Lower lobe of right lung (tissue), 2 donors: ENCODE data around the gene MELTF. TPM values are rescaled to one million over a fixed set of nuclear protein-coding genes. Genes with fewer than 3 reads are reported as not detected.

ENCODE experiments used
- ATAC-seq, 2 donors: fragments of 200-7000 bp; cut with Tn5 transposase; one replicate each; pipeline ENCODE4 v1.9.1; 2020 to 2022; ENCODE audit warnings: mild to moderate bottlenecking in 2 of 2, moderate library complexity in 2 of 2
- DNase-seq: peaks from one replicate; pipeline ENCODE4 v3.0.0-alpha.2; 2020
- H3K27ac ChIP-seq: fragments of 200-600 bp; one replicate; pipeline ENCODE4 v1.8.0; 2022
- H3K27me3 ChIP-seq: fragments of 200-600 bp; one replicate; pipeline ENCODE4 v1.8.0; 2022; ENCODE audit warnings: low read depth
- H3K36me3 ChIP-seq: fragments of 200-600 bp; one replicate; pipeline ENCODE4 v1.8.0; 2022; ENCODE audit warnings: mild to moderate bottlenecking
- H3K4me1 ChIP-seq: fragments of 200-600 bp; one replicate; pipeline ENCODE4 v1.8.0; 2022
- H3K4me3 ChIP-seq: fragments of 200-600 bp; one replicate; pipeline ENCODE4 v1.8.0; 2022; ENCODE audit warnings: mild to moderate bottlenecking
- H3K9me3 ChIP-seq: fragments of 200-600 bp; one replicate; pipeline ENCODE4 v1.8.0; 2022
- CTCF ChIP-seq: fragments of 200-600 bp; IDR thresholded peaks from one replicate; pipeline ENCODE4 v1.8.0; 2022; ENCODE audit warnings: antibody characterized with exemption, mild to moderate bottlenecking
- intact Hi-C: fragments of 100-400 bp; cut with DNase I; formaldehyde crosslinking; loops from one replicate; pipeline ENCODE4 v1.11.0; 2022
- total RNA-seq: library from RNA; stranded (reverse); fragmentation: NEBNext Ultra II Directional; extraction: Animal tissue kit (Norgen Biotek cat#: 25700); gene quantifications from one replicate; pipeline ENCODE4 v1.2.1, GENCODE V29; 2021
- donor health status: DM: no; HTN: yes; CAD: no; lungs with severe emphysema.

Gene MELTF
- total RNA-seq, 1 donor from 2014 or later, result 5.2 TPM

GRCh38 chr3:197027896-197028727 lies 1.5 kb downstream of the MELTF start:
- Histone ChIP-seq H3K4me1 (peaks cover 28% of the 10 kb centered on the region), H3K9me3 (no peaks in the 10 kb centered on the region), H3K36me3 (no peaks in the 10 kb centered on the region), H3K27me3 (peaks cover 10% of the 10 kb centered on the region), H3K4me3 (no peak overlapping the region), H3K27ac (no peak overlapping the region)
- DNase-seq (no peak), ATAC-seq (no peak)
- TF ChIP-seq CTCF, result no peak
- intact Hi-C loops, result no loop called here

- ATAC-seq (no peak), DNase-seq (no peak)
- Histone ChIP-seq H3K4me3 (no peak overlapping the region), H3K9me3 (no peaks in the 10 kb centered on the region), H3K27me3 (peaks cover 13% of the 10 kb centered on the region), H3K4me1 (peaks cover 31% of the 10 kb centered on the region), H3K27ac (no peak overlapping the region), H3K36me3 (no peaks in the 10 kb centered on the region)
- intact Hi-C loops, result no loop called here
- TF ChIP-seq CTCF, result no peak
Observed at GRCh38 chr3:197027151-197027895, 2.3 kb downstream of the MELTF start.

GRCh38 chr3:197026481-197026866 lies 3.1 kb downstream of the MELTF start:
- Histone ChIP-seq H3K36me3 (no peaks in the 10 kb centered on the region), H3K4me1 (peaks cover 31% of the 10 kb centered on the region), H3K27ac (no peak overlapping the region), H3K4me3 (no peak overlapping the region), H3K27me3 (peaks cover 13% of the 10 kb centered on the region), H3K9me3 (no peaks in the 10 kb centered on the region)
- DNase-seq (no peak), ATAC-seq (no peak)
- TF ChIP-seq CTCF, result no peak
- intact Hi-C loops, result no loop called here

- Histone ChIP-seq H3K4me3 (no peak overlapping the region), H3K27me3 (peaks cover 13% of the 10 kb centered on the region), H3K36me3 (no peaks in the 10 kb centered on the region), H3K27ac (no peak overlapping the region), H3K4me1 (peaks cover 27% of the 10 kb centered on the region), H3K9me3 (no peaks in the 10 kb centered on the region)
- TF ChIP-seq CTCF, result no peak
- intact Hi-C loops, result no loop called here
- ATAC-seq (no peak), DNase-seq (no peak)
Observed at GRCh38 chr3:197025736-197026480, 3.7 kb downstream of the MELTF start.

GRCh38 chr3:197024881-197025735 lies 4.5 kb downstream of the MELTF start:
- intact Hi-C loops, result no loop called here
- H3K4me3 ChIP-seq, result no peak overlapping the region
- no peaks in the 10 kb centered on the region for H3K36me3 ChIP-seq
- peaks cover 21% of the 10 kb centered on the region for H3K4me1 ChIP-seq
- peaks cover 13% of the 10 kb centered on the region for H3K27me3 ChIP-seq
- no peak for TF ChIP-seq CTCF
- DNase-seq, result no peak
- H3K27ac ChIP-seq, result no peak overlapping the region
- no peak for ATAC-seq
- no peaks in the 10 kb centered on the region for H3K9me3 ChIP-seq
